SW480 (cell line): ENCODE measurements around the gene IL34.
"Not testable (repeated sequence)": the region's sequence is repeated elsewhere in the genome, so short reads cannot be mapped to it uniquely, and the experiment has no call there.

Experiments
- DNase-seq: peaks from one replicate; pipeline ENCODE4 v3.0.0-alpha.2; 2016; ENCODE audit warnings: low spot score

IL34 gene

DNA sequence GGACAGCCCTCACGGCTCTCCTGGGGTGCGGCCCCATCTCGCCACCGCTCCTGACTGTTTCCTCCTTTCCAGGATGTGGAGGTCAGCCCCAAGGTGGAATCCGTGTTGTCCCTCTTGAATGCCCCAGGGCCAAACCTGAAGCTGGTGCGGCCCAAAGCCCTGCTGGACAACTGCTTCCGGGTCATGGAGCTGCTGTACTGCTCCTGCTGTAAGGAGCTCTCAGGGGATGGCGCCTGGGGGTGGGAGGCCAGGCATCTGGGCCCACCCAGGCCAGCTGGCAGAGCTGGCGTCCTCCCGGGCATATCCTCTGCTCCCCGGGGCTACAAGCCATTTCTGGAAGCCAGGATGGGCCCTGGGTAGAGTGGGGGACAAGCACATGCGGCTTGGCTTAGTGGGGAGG, 13.2 kb downstream of the IL34 start:
- DNase-seq = no peak

- no peak for DNase-seq
Measured at GRCh38 chr16:70659953-70660671, 13.8 kb downstream of the IL34 start.

- no peak for DNase-seq
Measured at GRCh38 chr16:70660672-70661350, 14.5 kb downstream of the IL34 start.

DNA sequence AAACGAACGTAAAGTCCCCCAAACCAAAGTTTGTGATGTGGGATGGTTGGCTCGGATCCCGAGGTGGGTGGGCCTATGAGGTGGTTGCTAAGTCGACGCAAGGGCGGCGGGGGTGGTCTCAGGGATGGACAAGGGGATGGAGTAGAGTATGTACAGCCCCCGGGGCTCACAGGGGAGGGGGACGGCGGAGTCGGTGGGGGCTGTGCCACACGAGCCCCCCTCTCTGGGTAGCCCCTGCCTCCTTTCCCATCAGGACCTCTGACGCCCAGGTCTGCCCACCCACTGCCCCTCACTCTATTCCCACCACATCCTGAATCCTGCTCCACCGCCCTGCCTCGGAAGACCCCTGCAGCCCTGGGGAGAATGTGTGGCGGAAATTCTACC, 15.2 kb downstream of the IL34 start:
- no peak for DNase-seq

DNA sequence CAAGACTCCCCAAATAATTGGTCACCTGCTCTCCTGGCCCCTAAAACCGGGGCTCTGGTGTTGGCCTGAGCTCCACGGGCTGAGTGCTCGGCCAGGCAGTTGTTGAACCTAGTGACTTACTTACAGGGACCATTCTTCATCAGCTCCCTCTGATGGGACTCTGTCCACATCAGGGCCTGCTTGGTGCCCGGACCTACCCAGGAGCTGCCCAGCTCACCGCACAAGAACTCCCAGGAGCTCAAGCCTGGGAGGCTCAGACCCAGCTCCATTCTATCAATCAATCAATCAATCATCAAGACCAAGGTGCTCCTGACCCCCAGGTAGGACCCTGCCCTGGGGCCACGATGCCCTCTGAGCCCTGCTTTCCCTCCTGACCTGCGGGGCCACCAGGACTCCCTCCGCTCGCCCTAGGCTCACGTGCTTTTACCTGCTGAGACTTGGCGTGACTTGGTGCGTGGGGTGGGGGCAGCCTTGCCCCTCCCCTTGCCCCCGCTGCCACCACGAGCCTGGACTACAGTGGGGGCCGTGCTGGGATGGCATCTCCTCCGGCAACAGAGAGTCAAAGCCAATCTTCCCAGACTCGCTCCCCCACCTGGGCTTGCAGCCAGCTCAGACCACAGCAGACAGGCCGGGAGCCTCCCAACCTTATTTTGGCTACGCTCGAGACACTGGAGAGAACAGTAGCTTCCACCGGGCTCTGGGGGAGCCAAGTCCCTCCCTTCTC, 15.7 kb downstream of the IL34 start:
- no peak for DNase-seq

DNA sequence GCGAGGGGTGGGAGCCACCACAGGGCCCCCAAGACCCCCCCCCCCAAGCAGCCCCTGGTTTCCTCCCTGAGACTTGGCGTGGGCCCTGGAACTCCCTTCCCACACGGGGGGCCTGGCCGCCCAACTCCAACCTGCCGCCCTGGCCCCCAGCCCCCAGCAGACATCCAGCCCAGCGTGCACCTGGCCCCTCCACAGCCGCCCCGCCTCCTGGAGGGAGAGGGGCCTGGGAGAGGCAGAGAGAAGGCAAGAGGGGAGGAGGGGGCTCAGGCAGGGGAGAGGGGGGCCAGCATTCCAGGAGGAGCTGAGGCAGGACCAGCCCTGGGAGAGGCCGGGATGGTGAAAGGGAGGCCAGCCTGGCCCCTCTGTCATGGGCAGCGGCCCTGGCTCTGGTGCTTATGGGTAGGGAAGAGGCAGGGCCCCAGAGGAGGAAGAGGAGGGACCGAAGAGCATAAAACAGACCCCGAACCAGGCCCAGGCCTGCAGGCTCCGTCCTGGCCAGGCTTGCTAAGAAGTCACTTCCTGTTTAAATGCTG, 16.7 kb downstream of the IL34 start:
- DNase-seq = no peak

DNA sequence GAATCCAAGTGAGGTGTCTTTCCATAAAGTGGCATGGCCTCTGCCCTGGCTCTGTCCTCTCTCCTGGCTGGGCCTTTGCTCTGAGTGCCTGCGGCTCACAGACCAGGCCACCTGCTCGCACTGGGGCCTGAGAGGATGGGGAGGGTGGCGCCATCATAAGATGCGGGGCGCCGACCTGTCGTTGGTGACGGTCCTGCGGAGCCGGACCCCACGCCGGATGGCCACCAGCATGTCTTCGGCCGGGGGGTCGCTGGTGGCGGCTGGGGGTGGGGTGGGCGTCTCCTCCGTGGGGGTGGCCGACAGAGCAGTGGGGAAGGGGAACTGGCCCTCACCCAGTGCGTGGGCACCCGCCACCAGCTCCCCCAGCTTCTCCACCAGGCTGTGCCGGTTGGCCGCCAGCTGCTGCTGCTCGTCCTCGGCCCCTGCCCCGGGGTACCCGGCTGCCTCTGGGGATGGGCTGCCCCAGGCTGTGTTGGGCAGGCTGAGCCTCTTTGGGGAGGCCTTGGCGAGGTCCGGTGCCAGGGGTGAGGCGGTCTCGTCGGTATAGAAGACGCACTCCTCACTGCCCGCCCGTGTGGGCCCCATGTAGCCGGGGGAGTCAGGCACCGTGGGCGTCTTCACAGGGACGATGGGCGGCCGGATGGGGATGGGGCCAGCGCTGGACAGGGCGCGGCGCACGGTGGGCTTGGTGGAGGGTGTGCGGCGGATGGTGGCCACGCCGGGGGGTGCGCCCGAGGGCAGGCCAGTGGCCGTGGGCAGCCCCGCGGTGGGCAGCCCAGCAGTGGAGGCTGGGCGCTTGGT, 17.4 kb downstream of the IL34 start:
- DNase-seq = no peak

- no peak for DNase-seq
Measured at GRCh38 chr16:70664325-70665112, 18.2 kb downstream of the IL34 start.

- DNase-seq = no peak
Measured at GRCh38 chr16:70665113-70665694, 18.8 kb downstream of the IL34 start.

- no peak for DNase-seq
Measured at GRCh38 chr16:70665806-70666735, 19.7 kb downstream of the IL34 start.

DNA sequence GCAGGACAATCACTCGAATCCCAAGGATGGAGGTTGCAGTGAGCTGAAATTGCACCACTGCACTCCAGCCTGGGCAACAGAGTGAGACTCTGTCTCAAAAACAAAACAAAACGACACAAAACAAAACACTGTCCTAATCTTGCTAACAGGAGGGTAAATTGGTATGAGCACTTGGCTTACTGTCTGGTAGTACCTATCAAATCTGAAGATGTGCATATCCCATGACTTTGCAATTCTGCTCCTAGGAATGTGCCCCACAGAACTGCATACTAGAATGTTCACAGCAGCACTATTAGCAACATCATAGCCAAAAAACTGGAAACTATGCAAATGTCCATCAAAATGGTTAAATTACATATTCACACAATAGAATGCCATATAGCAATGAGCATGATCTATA, 23.8 kb downstream of the IL34 start:
- no peak for DNase-seq

DNA sequence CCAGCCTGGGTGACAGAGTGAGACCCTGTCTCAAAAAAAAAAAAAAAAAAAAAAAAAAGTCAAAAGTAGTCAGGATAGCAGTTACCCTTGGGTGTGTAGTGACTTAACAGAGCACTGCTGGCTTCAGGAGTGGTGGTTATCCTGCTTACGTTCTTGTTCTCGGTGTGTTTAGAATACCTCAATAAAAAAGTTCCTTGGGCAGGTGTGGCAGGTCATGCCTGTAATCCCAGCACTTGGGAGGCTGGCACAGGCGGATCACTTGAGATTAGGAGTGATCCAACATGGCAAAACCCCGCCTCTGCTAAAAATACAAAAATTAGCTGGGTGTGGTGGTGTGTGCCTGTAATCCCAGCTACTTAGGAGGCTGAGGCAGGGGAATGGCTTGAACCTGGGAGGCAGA, 24.6 kb downstream of the IL34 start:
- not testable (repeated sequence) for DNase-seq

- DNase-seq = no peak
Measured at GRCh38 chr16:70674221-70675014, 28.1 kb downstream of the IL34 start.

DNA sequence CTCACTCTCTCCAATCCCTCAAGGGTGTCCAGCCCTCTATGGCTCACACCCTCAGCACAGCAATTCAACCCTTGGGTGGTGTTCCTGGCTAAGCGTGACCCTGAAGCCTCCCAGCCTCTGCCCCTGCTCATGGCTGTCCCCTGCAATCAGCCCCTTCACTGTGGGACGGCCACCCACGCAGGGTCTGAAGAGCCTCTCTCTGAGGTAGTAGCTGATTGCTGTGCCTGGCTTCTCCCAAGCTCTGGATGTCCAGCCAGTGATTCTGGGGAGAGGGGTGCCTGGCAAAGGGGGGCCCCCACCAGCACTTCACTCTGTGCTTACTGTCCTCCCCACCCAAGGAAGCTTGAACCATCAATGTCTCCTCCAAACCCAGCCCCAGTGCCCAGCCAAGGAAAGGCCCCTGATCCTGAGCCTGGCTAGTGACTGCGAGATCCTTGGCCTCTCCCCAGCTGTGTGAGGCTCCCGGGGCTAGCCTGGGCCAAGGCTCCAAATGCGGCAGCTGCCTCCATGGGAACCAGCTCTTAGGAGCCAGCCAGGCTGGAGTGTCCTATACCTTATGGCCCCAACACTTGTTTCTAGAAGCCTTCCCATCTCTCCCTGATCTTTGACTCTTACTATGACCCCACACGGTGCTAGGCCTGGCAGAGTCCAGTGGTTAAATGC, 29.6 kb downstream of the IL34 start:
- DNase-seq = no peak

DNA sequence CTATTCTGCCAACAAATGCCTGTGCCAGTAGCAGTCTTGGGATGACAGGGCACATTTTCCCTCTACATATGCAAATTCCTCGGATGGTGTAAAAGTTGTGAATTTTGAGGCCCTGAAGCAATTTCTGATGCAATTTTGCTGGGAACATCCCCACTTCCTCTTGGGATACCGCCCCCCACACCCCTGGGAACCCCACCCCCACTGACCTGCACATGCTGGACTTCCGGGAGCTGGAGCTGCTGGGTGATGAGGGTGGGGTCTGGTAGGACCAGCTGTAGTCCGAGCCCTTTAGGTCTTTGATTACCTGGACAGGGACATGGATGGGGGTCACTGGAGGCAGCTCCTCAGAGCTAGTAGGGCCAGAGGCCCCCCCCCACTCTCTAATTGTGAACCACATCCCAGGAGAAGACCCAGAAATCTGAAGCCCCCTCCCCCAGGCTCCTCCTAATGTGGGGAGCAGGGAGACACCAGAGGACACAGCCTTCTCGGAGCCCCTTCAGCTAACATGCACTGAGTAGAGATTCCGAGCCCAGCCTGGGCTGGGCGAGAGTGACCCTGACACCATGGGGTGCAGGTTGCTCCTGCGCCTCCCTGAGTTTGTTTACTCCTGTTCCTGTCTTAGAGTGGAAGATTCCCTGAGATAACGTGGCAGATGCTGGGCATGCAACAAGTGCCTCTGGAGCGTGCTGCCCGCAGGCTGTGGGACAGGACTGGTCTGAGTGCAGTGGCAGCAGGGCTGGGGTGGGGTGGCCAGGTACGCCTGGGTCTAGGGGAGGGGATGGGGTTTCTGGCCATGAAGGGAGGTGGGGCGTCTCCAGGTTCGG, 30.5 kb downstream of the IL34 start:
- DNase-seq = no peak

GRCh38 chr16:70677499-70678120, 31.3 kb downstream of the IL34 start:
- no peak for DNase-seq
